Measurements from ENCODE around the gene GADD45B. TPM values are rescaled to one million over a fixed set of nuclear protein-coding genes. Genes with fewer than 3 reads are reported as not detected.

GADD45B gene
- total RNA-seq, 1 experiment from 2014 or later, result 37.9 TPM

GRCh38 chr19:2507109-2507508 is 31.2 kb downstream of the GADD45B start:
- H3K27me3 ChIP-seq (ENCODE audit: insufficient read depth, low read length), result no peaks in the 10 kb centered on the region
- RAD21 ChIA-PET (ENCODE audit: low non-redundant PET in 1 of 2, low total read pairs in 2 of 2, uncharacterized antibody in 2 of 2, unreplicated experiment in 2 of 2), result interaction anchor here in 1 of 2 experiments (0.6 kb wide), 1 partner anchor 17 kb away, joined by 4 read pairs; no protein-coding TSS in a partner anchor
- peak overlapping the region; percentile 55 for H3K27ac ChIP-seq (ENCODE audit: low read depth, low read length)
- H3K4me1 ChIP-seq (ENCODE audit: control insufficient read depth in 1 of 2, insufficient read depth in 2 of 2, low read length in 2 of 2), result peaks cover 42 to 64% of the 10 kb centered on the region in 2 experiments
- TF ChIP-seq EGR1 (IDR thresholded peaks at IDR 0.05; ENCODE audit: low read depth), result no peak
- TF ChIP-seq, protein P1, sequence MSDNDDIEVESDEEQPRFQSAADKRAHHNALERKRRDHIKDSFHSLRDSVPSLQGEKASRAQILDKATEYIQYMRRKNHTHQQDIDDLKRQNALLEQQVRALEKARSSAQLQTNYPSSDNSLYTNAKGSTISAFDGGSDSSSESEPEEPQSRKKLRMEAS (IDR thresholded peaks at IDR 0.05), result peak; percentile 71; the same call in 1 of the 2 replicates
- peak; percentile 42; the same call in 1 of the 2 replicates for TF ChIP-seq POLR2AphosphoS5 (IDR thresholded peaks at IDR 0.05; ENCODE audit: low read depth, low read length)
- no peak for TF ChIP-seq EZH2 (IDR thresholded peaks at IDR 0.05)
- TF ChIP-seq ZFX (IDR thresholded peaks at IDR 0.05), result no peak
- TF ChIP-seq CTCF (IDR thresholded peaks at IDR 0.05 in 2 of 3, conservative IDR thresholded peaks at IDR 0.05 in 1 of 3; ENCODE audit: borderline replicate concordance in 1 of 3, insufficient read depth in 1 of 3, low read depth in 2 of 3, low read length in 2 of 3), result no peak
- TF ChIP-seq SP1 (IDR thresholded peaks at IDR 0.05; ENCODE audit: low read depth), result peak; percentile 76
- TF ChIP-seq TCF7L2 (IDR thresholded peaks at IDR 0.05; ENCODE audit: borderline replicate concordance, extremely low read depth, insufficient read depth, insufficient read length), result peak; percentile 44
- TF ChIP-seq CBX3 (IDR thresholded peaks at IDR 0.05; ENCODE audit: low read depth), result 0 out of 2 replicates have a peak, but pooled peaks have one; percentile 75
- no peak for TF ChIP-seq YY1 (IDR thresholded peaks at IDR 0.05; ENCODE audit: extremely low read depth, insufficient replicate concordance, low read depth, low read length)
- H4K20me1 ChIP-seq (ENCODE audit: insufficient read depth), result no peaks in the 10 kb centered on the region
- peak overlapping the region; percentile 10 to 48; a peak in 3 of 4 replicates for H3K4me3 ChIP-seq (replicated peaks in 1 of 2; ENCODE audit: low read depth in 1 of 2, low read length in 2 of 2)
- no peaks in the 10 kb centered on the region for H3K9me3 ChIP-seq (ENCODE audit: control insufficient read depth in 1 of 2, insufficient read depth in 1 of 2, low read depth in 1 of 2, low read length in 2 of 2)
- intact Hi-C loops (cut with micrococcal nuclease), result no loop called here
- POLR2A ChIA-PET, result interaction anchor here (0.9 to 6.0 kb wide), 3 partner anchors 16 to 31 kb away, joined by 3 to 29 read pairs (median 13); partner anchors contain the start of gene GADD45B
- H3K79me2 ChIP-seq (ENCODE audit: insufficient read depth, low read length), result no peaks in the 10 kb centered on the region
- H3K4me2 ChIP-seq (ENCODE audit: low read length), result peak overlapping the region; percentile 83
- H3K9me2 ChIP-seq (ENCODE audit: insufficient read depth), result no peaks in the 10 kb centered on the region
- CTCF ChIA-PET, result interaction anchor here (0.7 kb wide), 1 partner anchor 104 kb away, joined by 3 read pairs; no protein-coding TSS in a partner anchor
- DNase-seq (ENCODE audit: low read depth, low spot score), result peak; percentile 75
- ATAC-seq, result peak; percentile 29
- TSS peak; percentile 93 for BruUV-seq (replicated peaks)
- peak overlapping the region; percentile 86 for H2AFZ ChIP-seq (ENCODE audit: low read depth, low read length, poor library complexity, severe bottlenecking)
- H3K9ac ChIP-seq (ENCODE audit: low read length), result peak overlapping the region; percentile 57
- no peaks in the 10 kb centered on the region for H3K36me3 ChIP-seq (ENCODE audit: control insufficient read depth in 1 of 2, insufficient read depth in 2 of 2, low read length in 2 of 2)

All from HCT116 (cell line).